ENCODE measurements around the gene BLM. TPM values are rescaled to one million over a fixed set of nuclear protein-coding genes. Genes with fewer than 3 reads are reported as not detected.

The BLM gene
- polyA plus RNA-seq, 2 of the 4 experiments (the other 2 are of a cell fraction) = 10.5 to 15.2 TPM

DNA sequence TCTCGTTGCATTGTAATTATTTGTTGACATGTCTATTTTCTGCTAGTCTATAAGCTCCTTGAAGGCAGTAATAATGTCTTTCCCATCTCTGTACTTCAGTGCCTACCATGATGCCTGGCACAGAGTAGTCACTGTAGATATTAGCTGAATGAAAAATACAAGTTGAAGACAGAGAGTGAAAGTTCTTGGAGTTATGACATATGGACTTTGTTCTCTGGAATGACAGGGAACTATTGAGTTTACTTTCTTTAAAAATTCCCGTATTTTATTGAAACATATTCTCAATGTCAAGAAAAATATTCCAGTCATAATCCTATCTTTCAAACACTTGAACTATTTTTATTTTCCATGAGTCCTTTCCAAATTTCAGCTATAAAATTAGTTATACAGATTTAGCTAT is 3.0 kb downstream of the BLM start:
- CTCF ChIA-PET = interaction anchor here (1.0 to 5.8 kb wide), 3 partner anchors 13 to 165 kb away, joined by 4 to 46 read pairs (median 4); partner anchors contain the start of gene FES
- Histone ChIP-seq H3K4me1 (peaks cover 12% of the 10 kb centered on the region; the same call in 1 of the 3 replicates), H3K27ac (no peak overlapping the region), H3K4me2 (peak overlapping the region; percentile 3; the same call in 1 of the 3 replicates), H3K4me3 (no peak overlapping the region), H3K9me3 (no peaks in the 10 kb centered on the region)
- 41% methylated on average over 2 of the region's 2 CpGs for WGBS (ENCODE audit: missing lambda C conversion rate)
- TF ChIP-seq RFX5 (IDR thresholded peaks at IDR 0.05) (no peak), FOSB (CRISPR knock-in tag; IDR thresholded peaks at IDR 0.05) (no peak), HEYL (CRISPR knock-in tag; IDR thresholded peaks at IDR 0.05) (no peak), MAFK (IDR thresholded peaks at IDR 0.05; ENCODE audit: partially characterized antibody) (no peak), FOXS1 (CRISPR knock-in tag; IDR thresholded peaks at IDR 0.05) (no peak), HDAC2 (IDR thresholded peaks at IDR 0.05) (no peak), BCL3 (IDR thresholded peaks at IDR 0.05) (no peak), NPAS2 (CRISPR knock-in tag; IDR thresholded peaks at IDR 0.05; ENCODE audit: borderline replicate concordance) (no peak), NFE2L2 (conservative IDR thresholded peaks at IDR 0.05; ENCODE audit: low read length) (no peak), KDM1A (IDR thresholded peaks at IDR 0.05; ENCODE audit: low read depth) (no peak), REST (IDR thresholded peaks at IDR 0.05) (no peak), MYC (IDR thresholded peaks at IDR 0.05; ENCODE audit: borderline replicate concordance, low read length) (no peak), POLR2AphosphoS2 (conservative IDR thresholded peaks at IDR 0.05; ENCODE audit: low read length) (no peak), KDM5A (IDR thresholded peaks at IDR 0.05) (no peak)
- TF ChIP-seq, protein P1, sequence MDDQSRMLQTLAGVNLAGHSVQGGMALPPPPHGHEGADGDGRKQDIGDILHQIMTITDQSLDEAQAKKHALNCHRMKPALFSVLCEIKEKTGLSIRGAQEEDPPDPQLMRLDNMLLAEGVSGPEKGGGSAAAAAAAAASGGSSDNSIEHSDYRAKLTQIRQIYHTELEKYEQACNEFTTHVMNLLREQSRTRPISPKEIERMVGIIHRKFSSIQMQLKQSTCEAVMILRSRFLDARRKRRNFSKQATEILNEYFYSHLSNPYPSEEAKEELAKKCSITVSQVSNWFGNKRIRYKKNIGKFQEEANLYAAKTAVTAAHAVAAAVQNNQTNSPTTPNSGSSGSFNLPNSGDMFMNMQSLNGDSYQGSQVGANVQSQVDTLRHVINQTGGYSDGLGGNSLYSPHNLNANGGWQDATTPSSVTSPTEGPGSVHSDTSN (IDR thresholded peaks at IDR 0.05) = no peak
- POLR2A ChIA-PET = no interaction called here
- ATAC-seq = no peak
- no peak for DNase-seq (ENCODE audit: low read depth in 1 of 2, low spot score in 1 of 2)
- FAIRE-seq = peak; percentile 39

DNA sequence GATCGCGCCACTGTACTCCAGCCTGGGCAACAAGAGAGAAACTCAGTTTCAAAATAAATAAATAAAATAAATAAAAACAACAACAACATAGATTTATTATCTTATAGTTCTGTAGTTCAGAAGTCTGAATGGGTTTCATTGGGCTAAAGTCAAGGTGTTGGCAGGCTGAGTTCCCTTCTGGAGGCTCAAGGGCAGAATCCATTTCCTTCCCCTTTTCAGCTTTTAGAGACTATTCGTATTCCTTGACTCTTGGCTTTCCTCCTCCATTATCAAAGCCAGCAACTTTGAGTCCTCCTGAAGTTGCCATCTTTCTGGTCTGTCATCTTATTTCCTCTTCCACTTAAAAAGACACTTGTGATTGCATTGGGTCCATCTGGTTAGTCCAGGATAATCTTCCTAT is 12.1 kb downstream of the BLM start:
- WGBS (ENCODE audit: missing lambda C conversion rate) = 96% methylated on average over 3 of the region's 3 CpGs
- no peak for ATAC-seq
- CTCF ChIA-PET = interaction anchor here (1.0 to 2.9 kb wide), 5 partner anchors 9 to 203 kb away, joined by 3 to 14 read pairs (median 5); partner anchors contain the start of genes BLM and HDDC3
- peak; percentile 51 for FAIRE-seq
- POLR2A ChIA-PET = no interaction called here
- H3K9me3 ChIP-seq = peaks cover 9% of the 10 kb centered on the region; the same call in 1 of the 3 replicates
- H3K4me2 ChIP-seq = no peak overlapping the region
- no peak overlapping the region for H3K4me3 ChIP-seq
- H3K4me1 ChIP-seq = no peaks in the 10 kb centered on the region
- DNase-seq (ENCODE audit: low read depth in 1 of 2, low spot score in 1 of 2) = no peak
- no peak overlapping the region for H3K27ac ChIP-seq
- TF ChIP-seq HOXA7 (CRISPR knock-in tag; IDR thresholded peaks at IDR 0.05) (no peak), ZC3H11A (IDR thresholded peaks at IDR 0.05) (no peak), ESRRA (IDR thresholded peaks at IDR 0.05; ENCODE audit: borderline replicate concordance, low read length) (no peak), KDM5A (IDR thresholded peaks at IDR 0.05) (no peak), REST (IDR thresholded peaks at IDR 0.05) (no peak), RFX5 (IDR thresholded peaks at IDR 0.05) (no peak), RNF2 (IDR thresholded peaks at IDR 0.05; ENCODE audit: borderline replicate concordance, low read depth) (no peak), SREBF2 (IDR thresholded peaks at IDR 0.05) (no peak), HDAC2 (IDR thresholded peaks at IDR 0.05) (no peak), MAZ (IDR thresholded peaks at IDR 0.05; ENCODE audit: borderline replicate concordance, low read depth, low read length) (no peak), CEBPB (IDR thresholded peaks at IDR 0.05) (no peak), NFE2L2 (conservative IDR thresholded peaks at IDR 0.05; ENCODE audit: low read length) (no peak), ZSCAN20 (CRISPR knock-in tag; IDR thresholded peaks at IDR 0.05) (no peak), HMGXB4 (CRISPR knock-in tag; IDR thresholded peaks at IDR 0.05; ENCODE audit: borderline replicate concordance) (no peak), KDM1A (IDR thresholded peaks at IDR 0.05; ENCODE audit: low read depth) (no peak), FOSL2 (IDR thresholded peaks at IDR 0.05) (no peak), FOSL2 (CRISPR knock-in tag; IDR thresholded peaks at IDR 0.05) (no peak), ZNF302 (CRISPR knock-in tag; IDR thresholded peaks at IDR 0.05) (no peak)
